Hepatocyte (in vitro differentiated cells): ENCODE results near the gene MTRFR. TPM values are rescaled to one million over a fixed set of nuclear protein-coding genes. Genes with fewer than 3 reads are reported as not detected.

Source experiments
- DNase-seq: peaks from one replicate; pipeline ENCODE4 v3.0.0-alpha.2; 2016; ENCODE audit warnings: low spot score
- H2AFZ ChIP-seq: fragments of 200-600 bp; sonication (generic); 2 replicates; pipeline ENCODE4 v1.6.0; 2016; ENCODE audit warnings: antibody characterized with exemption, mild to moderate bottlenecking
- H3K27ac ChIP-seq: fragments of 200-600 bp; sonication (generic); 2 replicates; pipeline ENCODE4 v1.5.1; 2016; ENCODE audit warnings: mild to moderate bottlenecking
- H3K27me3 ChIP-seq: fragments of 200-600 bp; sonication (generic); 2 replicates; pipeline ENCODE4 v1.6.1; 2016
- H3K36me3 ChIP-seq: fragments of 200-600 bp; sonication (generic); replicated peaks from 2 replicates; pipeline ENCODE4 v1.5.1; 2016; ENCODE audit warnings: low read depth; ENCODE audit not compliant: insufficient read depth
- H3K4me1 ChIP-seq: fragments of 200-600 bp; sonication (generic); 2 replicates; pipeline ENCODE4 v1.5.1; 2016; ENCODE audit warnings: mild to moderate bottlenecking, moderate library complexity; ENCODE audit not compliant: insufficient read depth
- H3K4me2 ChIP-seq: fragments of 200-600 bp; sonication (generic); 2 replicates; pipeline ENCODE4 v1.6.0; 2016
- H3K4me3 ChIP-seq: fragments of 200-600 bp; sonication (generic); 2 replicates; pipeline ENCODE4 v1.5.1; 2016; ENCODE audit warnings: mild to moderate bottlenecking
- H3K79me2 ChIP-seq: fragments of 200-600 bp; sonication (generic); 2 replicates; pipeline ENCODE4 v1.6.0; 2017; ENCODE audit warnings: mild to moderate bottlenecking
- H3K9me2 ChIP-seq: fragments of 200-600 bp; sonication (generic); replicated peaks from 2 replicates; pipeline ENCODE4 v1.6.0; 2017; ENCODE audit warnings: mild to moderate bottlenecking; ENCODE audit not compliant: insufficient read depth
- H3K9me3 ChIP-seq: fragments of 200-600 bp; sonication (generic); 2 replicates; pipeline ENCODE4 v1.5.1; 2016; ENCODE audit warnings: low read depth, mild to moderate bottlenecking
- H4K20me1 ChIP-seq: fragments of 200-600 bp; sonication (generic); 2 replicates; pipeline ENCODE4 v1.6.0; 2016; ENCODE audit warnings: mild to moderate bottlenecking; ENCODE audit not compliant: insufficient read depth, poor library complexity, severe bottlenecking
- CTCF ChIP-seq: fragments of 200-600 bp; sonication (generic); IDR thresholded peaks from 2 replicates; pipeline ENCODE4 v1.5.1; 2016; ENCODE audit warnings: antibody characterized with exemption, mild to moderate bottlenecking; ENCODE audit not compliant: poor library complexity
- EZH2 ChIP-seq: fragments of 200-600 bp; sonication (generic); IDR thresholded peaks from 2 replicates; pipeline ENCODE4 v1.6.1; 2016; ENCODE audit warnings: antibody characterized with exemption, mild to moderate bottlenecking, borderline replicate concordance
- EZH2phosphoT487 ChIP-seq: fragments of 200-600 bp; sonication (generic); IDR thresholded peaks from one replicate; pipeline ENCODE4 v1.6.1; 2018; ENCODE audit warnings: antibody characterized with exemption, mild to moderate bottlenecking, low read depth, moderate library complexity; ENCODE audit not compliant: unreplicated experiment, severe bottlenecking
- WGBS: methylation state at CpG from one replicate; pipeline ENCODE4 v1.1.6; 2016; ENCODE audit warnings: low lambda C conversion rate; ENCODE audit errors: missing lambda C conversion rate; 5-methylcytosine and 5-hydroxymethylcytosine counted together
- polyA plus RNA-seq: library from polyadenylated mRNA; unstranded; fragments of >200 nt; fragmentation: Nextera tagmentation; extraction: Ambion mirVana; gene quantifications from 2 replicates; pipeline ENCODE4 v1.2.1, GENCODE V29; 2016
- total RNA-seq: library from RNA; depleted of rRNA; stranded (reverse); fragments of >200 nt; gene quantifications from 2 replicates; pipeline ENCODE4 v1.2.3, GENCODE V29; 2014

MTRFR gene
- total and polyA plus RNA-seq, 2 experiments from 2014 or later = 13.3 to 13.8 TPM

GRCh38 chr12:123231931-123232330, 1.3 kb upstream of the MTRFR start:
- H3K4me3 ChIP-seq = peak overlapping the region; percentile 22
- H2AFZ ChIP-seq = peak overlapping the region; percentile 89
- no peaks in the 10 kb centered on the region for H4K20me1 ChIP-seq
- 39% methylated on average over 5 of the region's 5 CpGs for WGBS
- H3K4me2 ChIP-seq = peak overlapping the region; percentile 84
- no peaks in the 10 kb centered on the region for H3K9me3 ChIP-seq
- peaks cover 12% of the 10 kb centered on the region for H3K4me1 ChIP-seq
- no peaks in the 10 kb centered on the region for H3K9me2 ChIP-seq
- H3K79me2 ChIP-seq = peaks cover 63% of the 10 kb centered on the region
- H3K36me3 ChIP-seq = no peaks in the 10 kb centered on the region
- no peaks in the 10 kb centered on the region for H3K27me3 ChIP-seq
- H3K27ac ChIP-seq = peak overlapping the region; percentile 83
- TF ChIP-seq CTCF (no peak), EZH2phosphoT487 (no peak), EZH2 (no peak)
- DNase-seq = no peak

- no peaks in the 10 kb centered on the region for H3K36me3 ChIP-seq
- H3K79me2 ChIP-seq = peaks cover 66% of the 10 kb centered on the region
- H3K4me2 ChIP-seq = peak overlapping the region; percentile 84
- H3K27me3 ChIP-seq = no peaks in the 10 kb centered on the region
- peak overlapping the region; percentile 22 for H3K4me3 ChIP-seq
- H4K20me1 ChIP-seq = no peaks in the 10 kb centered on the region
- no peak for TF ChIP-seq CTCF
- TF ChIP-seq EZH2phosphoT487 = no peak
- no peak for TF ChIP-seq EZH2
- 2% methylated on average over 15 of the region's 15 CpGs for WGBS
- peak overlapping the region; percentile 83 for H3K27ac ChIP-seq
- H3K9me2 ChIP-seq = no peaks in the 10 kb centered on the region
- H2AFZ ChIP-seq = peak overlapping the region; percentile 89
- no peaks in the 10 kb centered on the region for H3K9me3 ChIP-seq
- peaks cover 12% of the 10 kb centered on the region for H3K4me1 ChIP-seq
- no peak for DNase-seq
Measured at GRCh38 chr12:123232472-123232806, 797 bp upstream of the MTRFR start.

- no peak for TF ChIP-seq CTCF
- TF ChIP-seq EZH2 = no peak
- no peak for TF ChIP-seq EZH2phosphoT487
- H3K4me2 ChIP-seq = peak overlapping the region; percentile 87
- DNase-seq = peak; percentile 18
- H3K4me3 ChIP-seq = peak overlapping the region; percentile 19
- H3K9me3 ChIP-seq = no peaks in the 10 kb centered on the region
- no peaks in the 10 kb centered on the region for H3K27me3 ChIP-seq
- peak overlapping the region; percentile 63 for H3K27ac ChIP-seq
- H3K36me3 ChIP-seq = no peaks in the 10 kb centered on the region
- peak overlapping the region; percentile 22 for H2AFZ ChIP-seq
- peaks cover 70% of the 10 kb centered on the region for H3K79me2 ChIP-seq
- no peaks in the 10 kb centered on the region for H4K20me1 ChIP-seq
- no peaks in the 10 kb centered on the region for H3K9me2 ChIP-seq
- WGBS = 15% methylated on average over 41 of the region's 42 CpGs
- H3K4me1 ChIP-seq = peaks cover 12% of the 10 kb centered on the region
Measured at GRCh38 chr12:123233505-123234308, 471 bp downstream of the MTRFR start.
